ENCODE results near the gene LIPK.
"Not testable (repeated sequence)": the region's sequence is repeated elsewhere in the genome, so short reads cannot be mapped to it uniquely, and the experiment has no call there.

The LIPK gene

DNA sequence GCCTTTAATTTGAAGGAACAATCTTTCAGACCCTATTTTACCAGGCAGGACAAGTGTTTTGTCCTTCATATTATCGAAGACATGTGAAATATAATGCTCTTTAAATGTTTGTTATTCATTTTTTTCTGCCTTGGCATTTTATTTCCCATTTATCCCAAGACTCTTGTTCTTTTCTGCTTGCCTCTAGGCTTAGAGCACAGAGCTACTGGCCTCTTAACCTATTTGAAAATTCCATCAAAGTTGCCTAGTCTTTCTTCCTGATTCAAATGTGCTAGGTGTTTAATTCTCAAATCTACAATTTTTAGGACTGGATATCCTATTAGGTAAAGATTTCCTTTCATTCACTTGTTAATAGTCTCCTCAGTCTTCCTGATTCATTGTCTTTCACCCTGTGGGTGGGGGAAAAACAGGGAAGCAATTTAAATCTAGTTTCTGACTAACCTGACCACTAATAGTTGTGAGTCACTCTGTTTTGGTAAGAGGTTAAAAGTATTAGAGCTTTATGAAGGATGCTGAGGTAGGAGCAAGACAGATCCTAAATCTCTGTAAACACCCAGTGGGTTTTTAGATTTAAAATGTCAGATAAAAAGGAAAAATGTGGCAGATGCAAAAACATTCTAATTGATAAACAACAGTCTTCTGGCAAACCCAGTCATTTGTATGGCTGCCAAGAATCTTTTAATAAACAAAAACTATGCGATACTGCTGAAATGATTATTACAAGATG, 1.5 kb downstream of the LIPK start:
- peak; percentile 81 for DNase-seq (ENCODE audit: low read depth, low spot score)
- H3K27ac ChIP-seq = peak overlapping the region; percentile 65

GRCh38 chr10:88709361-88709760, 3.3 kb downstream of the LIPK start:
- H3K27ac ChIP-seq; DNase-seq (ENCODE audit: low read depth, low spot score): not testable (repeated sequence)

GRCh38 chr10:88715517-88715916, 9.5 kb downstream of the LIPK start:
- H3K27ac ChIP-seq = no peak overlapping the region
- DNase-seq (ENCODE audit: low read depth, low spot score) = no peak

DNA sequence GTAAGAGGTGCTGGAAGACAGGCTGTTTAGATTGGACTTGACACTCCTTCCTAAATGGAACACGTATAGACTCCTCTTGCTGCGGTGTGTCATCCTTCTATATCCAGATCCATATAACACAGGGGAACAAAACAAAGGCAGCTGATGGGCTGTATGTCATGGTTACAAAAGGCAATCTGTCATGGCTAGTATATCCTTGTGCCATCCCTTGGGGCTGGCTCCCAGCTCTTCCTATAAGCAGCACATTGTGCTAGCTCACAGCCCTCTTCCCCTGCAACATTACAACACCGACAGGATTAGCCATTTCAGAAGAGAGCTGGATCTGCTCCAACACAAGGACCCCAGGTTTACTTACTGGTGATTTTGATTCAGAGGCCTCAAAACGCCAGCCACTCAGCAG, 15.3 kb downstream of the LIPK start:
- no peak overlapping the region for H3K27ac ChIP-seq

DNA sequence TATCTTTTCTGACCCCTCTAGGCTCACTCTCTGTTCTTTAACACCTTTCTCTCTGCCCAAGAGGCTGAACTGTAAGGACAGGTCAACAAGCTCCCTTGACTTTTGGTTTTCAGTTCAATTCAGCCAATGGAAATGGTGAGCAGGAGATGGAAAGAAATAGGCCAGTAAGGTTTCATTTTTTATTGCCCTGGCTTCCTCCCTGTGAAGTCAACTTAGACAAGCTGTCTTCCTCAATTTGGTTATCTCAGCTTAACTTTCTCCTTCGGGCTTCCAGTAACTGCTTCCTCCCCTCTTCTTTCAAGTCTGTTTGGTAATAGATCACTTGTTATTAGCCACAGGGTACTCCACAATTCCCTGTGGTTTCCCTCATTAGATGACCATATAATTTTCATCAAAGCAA, 19.7 kb downstream of the LIPK start:
- no peak overlapping the region for H3K27ac ChIP-seq
- no peak for DNase-seq (ENCODE audit: low read depth, low spot score)

More for the DNA sequence above, 15.3 kb downstream of the LIPK start:
- no peak for DNase-seq (ENCODE audit: low read depth, low spot score)

- DNase-seq (ENCODE audit: low read depth, low spot score) = no peak
- H3K27ac ChIP-seq = no peak overlapping the region
Measured at GRCh38 chr10:88728107-88728763, 22.2 kb downstream of the LIPK start.

- H3K27ac ChIP-seq = no peak overlapping the region
Measured at GRCh38 chr10:88730864-88731263, 24.8 kb downstream of the LIPK start.

GRCh38 chr10:88731296-88731695, 25.2 kb downstream of the LIPK start:
- no peak overlapping the region for H3K27ac ChIP-seq
- DNase-seq (ENCODE audit: low read depth, low spot score) = no peak

More at GRCh38 chr10:88730864-88731263, 24.8 kb downstream of the LIPK start:
- no peak for DNase-seq (ENCODE audit: low read depth, low spot score)

DNA sequence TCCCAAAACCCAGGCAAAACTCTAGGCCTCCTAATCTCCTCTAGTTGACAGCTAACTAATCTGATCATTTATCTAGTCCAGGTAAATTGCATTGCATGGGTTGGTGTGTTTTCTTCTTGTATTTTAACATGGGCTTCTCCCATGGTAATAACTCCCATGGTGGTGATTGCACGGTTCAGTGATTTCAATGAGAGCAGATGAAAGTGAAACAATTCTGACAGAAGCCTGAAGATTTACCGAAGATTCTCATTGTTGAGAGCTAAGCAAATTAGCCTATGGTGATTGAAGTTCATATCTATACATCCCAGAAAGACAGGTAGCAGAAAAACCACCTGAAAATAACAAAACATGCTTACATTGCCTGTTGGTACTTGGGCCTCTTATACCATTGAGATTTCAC, 27.2 kb downstream of the LIPK start:
- DNase-seq (ENCODE audit: low read depth, low spot score) = no peak
- H3K27ac ChIP-seq = no peak overlapping the region

- peak overlapping the region; percentile 52 for H3K27ac ChIP-seq
- DNase-seq (ENCODE audit: low read depth, low spot score) = no peak
Measured at GRCh38 chr10:88735661-88736060, 29.6 kb downstream of the LIPK start.

DNA sequence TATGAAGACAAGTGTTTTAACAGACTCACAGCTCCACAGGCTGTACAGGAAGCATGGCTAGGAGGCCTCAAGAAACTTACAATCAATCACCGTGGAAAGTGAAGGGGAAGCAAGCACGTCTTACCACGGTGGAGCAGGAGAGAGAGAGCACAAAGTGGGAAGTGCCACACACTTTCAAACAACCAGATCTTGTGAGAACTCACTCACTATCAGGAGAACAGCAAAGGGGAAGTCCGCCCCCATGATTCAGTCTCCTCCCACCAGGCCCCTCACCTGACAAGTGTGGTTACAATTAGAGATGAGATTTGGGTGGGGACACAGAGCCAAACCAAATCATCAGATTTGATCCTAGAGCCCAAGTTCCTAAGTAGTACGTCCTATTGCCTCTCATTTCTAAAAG, 35.9 kb downstream of the LIPK start:
- DNase-seq (ENCODE audit: low read depth, low spot score) = not testable (repeated sequence)

DNA sequence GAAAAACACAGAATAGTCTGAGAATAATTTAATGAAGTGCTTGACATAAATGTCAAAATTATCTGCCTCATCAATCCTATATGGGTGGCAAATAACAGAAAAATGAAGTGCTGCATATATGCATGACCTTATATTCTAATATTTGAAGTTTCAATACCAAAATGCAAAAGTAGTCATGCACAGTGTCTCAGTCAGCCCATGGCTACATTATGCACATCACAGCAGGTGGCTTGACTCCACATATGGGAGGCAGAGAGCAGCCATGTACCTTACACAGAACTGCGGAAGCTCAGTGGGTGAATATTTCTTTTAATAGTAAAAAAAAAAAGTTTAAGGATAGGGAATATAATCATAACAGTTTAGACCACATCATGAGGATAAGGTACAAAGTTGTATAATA, 36.4 kb downstream of the LIPK start:
- no peak overlapping the region for H3K27ac ChIP-seq
- no peak for DNase-seq (ENCODE audit: low read depth, low spot score)

More for the DNA sequence above, 35.9 kb downstream of the LIPK start:
- H3K27ac ChIP-seq = not testable (repeated sequence)

DNA sequence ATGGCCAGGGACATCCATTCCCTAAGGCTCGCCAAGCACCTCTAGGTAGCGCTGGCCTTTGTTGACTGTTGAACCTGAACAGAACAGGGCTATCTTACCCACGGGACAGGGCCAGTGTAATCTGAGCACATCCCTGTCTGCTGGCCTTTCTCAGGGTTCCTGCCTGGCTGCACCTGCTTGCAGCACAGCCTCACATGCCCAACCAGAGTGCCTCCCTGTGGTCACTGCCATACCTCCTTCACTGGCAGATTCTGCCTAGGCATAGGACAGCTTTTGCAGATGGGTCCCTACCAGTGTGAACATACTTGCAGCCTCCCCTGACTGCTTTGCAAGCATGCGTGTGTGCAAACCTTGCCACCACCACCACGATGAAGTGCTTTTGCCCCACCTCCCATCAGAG, 38.0 kb downstream of the LIPK start:
- no peak overlapping the region for H3K27ac ChIP-seq
- DNase-seq (ENCODE audit: low read depth, low spot score) = no peak

- DNase-seq (ENCODE audit: low read depth, low spot score) = no peak
Measured at GRCh38 chr10:88745633-88746032, 39.6 kb downstream of the LIPK start.

GRCh38 chr10:88754287-88754686, 48.2 kb downstream of the LIPK start:
- DNase-seq (ENCODE audit: low read depth, low spot score) = no peak
- no peak overlapping the region for H3K27ac ChIP-seq

More at GRCh38 chr10:88745633-88746032, 39.6 kb downstream of the LIPK start:
- no peak overlapping the region for H3K27ac ChIP-seq

- no peak for DNase-seq (ENCODE audit: low read depth, low spot score)
- H3K27ac ChIP-seq = no peak overlapping the region
Measured at GRCh38 chr10:88755753-88756152, 49.7 kb downstream of the LIPK start.

DNA sequence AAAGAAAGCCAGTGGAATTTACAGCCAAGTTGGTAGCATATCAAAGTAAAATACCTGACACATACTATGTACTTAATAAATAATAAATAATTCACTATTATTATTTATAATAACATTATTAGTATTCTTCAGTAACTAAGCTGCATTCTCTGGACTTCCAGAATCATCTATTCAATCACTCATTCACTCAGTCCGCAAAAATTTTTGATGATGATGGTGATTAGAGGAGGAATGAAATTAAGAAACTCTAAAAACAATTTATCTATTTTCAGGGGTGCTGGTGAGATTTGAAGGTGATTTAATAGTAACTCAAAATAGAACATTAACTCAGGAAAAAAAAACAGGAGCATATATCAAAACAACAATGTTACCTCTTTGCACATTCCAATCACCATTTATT, 50.6 kb downstream of the LIPK start:
- no peak overlapping the region for H3K27ac ChIP-seq
- no peak for DNase-seq (ENCODE audit: low read depth, low spot score)

DNA sequence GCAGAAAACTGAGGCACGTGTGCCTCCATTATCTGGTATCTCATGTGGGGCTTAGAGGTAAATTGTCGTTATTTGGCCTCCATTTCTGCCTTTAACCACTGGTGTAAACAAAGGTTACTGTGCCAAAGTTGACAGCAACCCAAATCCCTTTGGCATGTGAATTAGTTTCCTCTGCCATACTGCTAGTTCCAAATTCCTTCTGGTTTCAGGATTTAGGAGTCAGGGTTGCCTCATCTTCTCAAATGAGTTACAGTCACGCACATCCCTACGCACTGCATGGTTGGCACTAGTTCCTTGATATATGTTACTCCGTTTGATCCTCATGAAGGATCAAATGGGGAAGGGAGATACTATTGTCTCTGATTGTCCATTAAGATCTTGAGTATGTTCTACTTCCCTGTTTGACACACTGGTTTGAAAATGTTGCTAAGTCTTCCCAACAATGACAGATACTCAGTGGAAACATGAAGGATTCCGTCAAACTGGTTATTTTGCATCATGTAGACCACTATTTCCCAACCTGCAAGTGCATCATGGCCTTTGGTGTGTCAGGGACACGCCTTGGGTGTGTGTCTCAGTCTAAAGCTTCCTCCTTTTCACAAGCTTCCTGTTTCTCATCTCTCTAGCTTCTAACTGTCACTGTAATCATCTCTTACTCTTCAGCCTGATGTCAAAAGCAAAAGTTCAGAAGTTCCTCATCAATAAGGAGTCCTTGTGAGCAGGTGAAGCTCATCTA, 53.5 kb downstream of the LIPK start, which contains the start of gene LIPN:
Gene LIPN (plus strand): TSS at position 655 of the 736 bp plus-strand sequence. CDS start 1,386 bp downstream, outside the sequence.
- H3K27ac ChIP-seq = peak within 1 kb of the TSS; percentile 44
- DNase-seq (ENCODE audit: low read depth, low spot score) = peak; percentile 83

DNA sequence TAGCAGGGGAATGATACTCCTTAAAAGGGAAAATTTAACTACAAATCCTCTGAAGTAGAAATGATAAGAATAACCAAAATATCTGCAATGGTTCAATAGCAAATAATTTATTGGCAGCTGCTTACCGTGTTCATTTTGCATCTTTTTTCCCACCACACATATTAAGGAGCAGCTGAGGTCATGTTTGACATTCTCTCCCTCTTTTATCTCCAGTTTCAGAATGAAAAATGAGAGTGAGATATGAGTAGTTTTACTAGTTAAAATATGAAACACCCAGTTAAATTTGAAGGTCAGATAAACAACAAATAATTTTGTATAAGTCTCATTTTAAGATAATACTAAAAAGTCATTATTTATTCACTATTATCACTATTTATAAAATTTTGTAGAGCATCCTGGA, 56.9 kb downstream of the LIPK start:
- no peak for DNase-seq (ENCODE audit: low read depth, low spot score)

GRCh38 chr10:88763441-88763840, 57.4 kb downstream of the LIPK start:
- H3K27ac ChIP-seq = peak overlapping the region; percentile 11
- DNase-seq (ENCODE audit: low read depth, low spot score) = peak; percentile 8

More for the DNA sequence above, 56.9 kb downstream of the LIPK start:
- H3K27ac ChIP-seq = peak overlapping the region; percentile 11

- H3K27ac ChIP-seq = no peak overlapping the region
- DNase-seq (ENCODE audit: low read depth, low spot score) = no peak
Measured at GRCh38 chr10:88764110-88764509, 58.1 kb downstream of the LIPK start.
